GM12872 (cell line): ENCODE data around the gene TEDC2.

Source experiments
- TF ChIP-seq, protein P1 (sequence below): IDR thresholded peaks from 3 replicates; pipeline ENCODE4 v1.5.1; 2011; ENCODE audit warnings: low read depth, mild to moderate bottlenecking, low read length, moderate library complexity; ENCODE audit not compliant: insufficient read depth

TEDC2 gene

DNA sequence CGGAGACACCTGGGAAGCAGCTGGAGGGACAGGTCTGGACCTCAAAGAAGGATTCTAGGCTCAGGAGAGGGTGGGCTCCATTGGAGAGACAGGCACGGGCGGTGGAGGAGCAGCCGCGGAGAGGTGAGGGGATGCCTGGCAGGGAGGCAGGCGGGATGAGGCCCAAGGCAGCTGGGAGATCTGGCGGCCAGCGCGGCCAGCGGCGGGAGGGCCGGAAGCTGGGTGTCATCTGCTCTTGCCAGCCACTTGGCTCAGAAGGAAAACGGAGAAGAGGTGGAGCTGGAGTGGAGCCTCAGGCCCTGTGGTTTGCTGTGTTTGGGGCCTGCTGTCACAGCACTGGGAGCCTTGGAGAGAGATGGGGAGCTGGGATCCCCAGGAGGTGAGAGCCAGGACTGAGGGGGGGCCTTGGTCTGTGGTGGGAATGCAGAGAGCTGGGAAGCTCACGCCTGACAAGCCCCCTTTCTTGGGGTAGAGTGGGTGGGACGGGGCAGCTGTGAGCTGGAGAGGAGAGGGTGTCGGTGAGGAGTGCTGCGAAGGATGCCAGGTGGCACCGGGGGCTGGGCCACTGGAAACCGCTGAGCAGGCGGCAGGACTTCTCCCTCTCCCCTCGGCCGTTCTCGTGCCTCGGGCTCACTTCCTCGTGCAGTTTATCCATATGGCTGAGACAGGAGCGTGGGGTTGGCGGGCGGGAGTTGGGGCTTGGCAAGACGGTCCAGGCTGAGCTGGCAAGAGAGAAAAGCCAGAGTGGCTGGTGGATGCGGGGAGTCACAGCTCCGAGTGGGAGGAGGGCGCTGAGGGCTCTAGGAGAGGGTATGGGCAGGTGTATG, 23.0 kb downstream of the TEDC2 start:
- TF ChIP-seq, protein P1, sequence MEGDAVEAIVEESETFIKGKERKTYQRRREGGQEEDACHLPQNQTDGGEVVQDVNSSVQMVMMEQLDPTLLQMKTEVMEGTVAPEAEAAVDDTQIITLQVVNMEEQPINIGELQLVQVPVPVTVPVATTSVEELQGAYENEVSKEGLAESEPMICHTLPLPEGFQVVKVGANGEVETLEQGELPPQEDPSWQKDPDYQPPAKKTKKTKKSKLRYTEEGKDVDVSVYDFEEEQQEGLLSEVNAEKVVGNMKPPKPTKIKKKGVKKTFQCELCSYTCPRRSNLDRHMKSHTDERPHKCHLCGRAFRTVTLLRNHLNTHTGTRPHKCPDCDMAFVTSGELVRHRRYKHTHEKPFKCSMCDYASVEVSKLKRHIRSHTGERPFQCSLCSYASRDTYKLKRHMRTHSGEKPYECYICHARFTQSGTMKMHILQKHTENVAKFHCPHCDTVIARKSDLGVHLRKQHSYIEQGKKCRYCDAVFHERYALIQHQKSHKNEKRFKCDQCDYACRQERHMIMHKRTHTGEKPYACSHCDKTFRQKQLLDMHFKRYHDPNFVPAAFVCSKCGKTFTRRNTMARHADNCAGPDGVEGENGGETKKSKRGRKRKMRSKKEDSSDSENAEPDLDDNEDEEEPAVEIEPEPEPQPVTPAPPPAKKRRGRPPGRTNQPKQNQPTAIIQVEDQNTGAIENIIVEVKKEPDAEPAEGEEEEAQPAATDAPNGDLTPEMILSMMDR, result no peak

DNA sequence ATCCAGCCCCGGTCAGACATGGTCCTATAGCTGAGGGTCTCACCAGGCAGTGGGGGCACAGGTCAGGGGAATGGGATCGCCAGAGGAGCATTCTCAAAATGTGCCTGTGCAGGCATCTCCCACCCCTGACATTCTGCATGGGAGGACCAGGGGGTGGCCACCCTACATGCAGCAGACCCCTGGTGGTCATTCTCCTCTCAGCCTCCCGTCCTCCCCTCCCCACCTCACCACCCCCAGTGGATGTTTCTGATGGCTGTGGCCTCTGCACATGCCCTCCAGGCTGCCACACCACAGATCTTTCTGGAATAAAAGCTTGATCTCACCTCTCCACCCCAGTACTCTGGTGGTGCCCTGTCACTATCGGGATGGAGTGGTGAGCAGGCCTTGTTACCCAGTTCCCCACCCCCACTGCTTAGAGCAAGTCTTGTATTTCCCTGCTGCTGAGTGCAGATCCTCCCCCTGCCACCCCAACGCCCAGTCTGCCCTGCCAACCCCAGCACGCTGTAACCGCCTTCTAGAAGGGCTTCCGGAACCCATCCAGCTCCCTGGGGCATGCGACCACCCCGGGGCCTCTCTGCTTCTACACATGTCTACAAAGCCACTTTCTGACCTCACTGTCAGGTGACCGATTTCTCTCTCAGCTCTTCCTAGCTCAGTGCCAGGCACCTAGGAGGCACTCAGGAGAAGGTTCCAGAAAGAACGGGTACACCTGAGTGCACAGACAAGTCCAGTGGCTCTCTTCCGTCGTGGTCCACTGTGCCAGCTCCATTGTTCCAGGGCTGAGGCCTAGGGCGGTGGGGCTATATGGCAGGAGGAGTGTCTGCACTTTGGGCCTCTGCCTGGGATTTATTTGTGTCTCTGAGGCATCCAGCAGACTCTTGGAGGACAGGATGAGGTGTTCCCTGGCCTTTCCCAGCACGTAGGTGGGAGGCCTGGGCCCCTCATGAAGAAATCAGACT, 24.3 kb downstream of the TEDC2 start:
- TF ChIP-seq, protein P1, result no peak

DNA sequence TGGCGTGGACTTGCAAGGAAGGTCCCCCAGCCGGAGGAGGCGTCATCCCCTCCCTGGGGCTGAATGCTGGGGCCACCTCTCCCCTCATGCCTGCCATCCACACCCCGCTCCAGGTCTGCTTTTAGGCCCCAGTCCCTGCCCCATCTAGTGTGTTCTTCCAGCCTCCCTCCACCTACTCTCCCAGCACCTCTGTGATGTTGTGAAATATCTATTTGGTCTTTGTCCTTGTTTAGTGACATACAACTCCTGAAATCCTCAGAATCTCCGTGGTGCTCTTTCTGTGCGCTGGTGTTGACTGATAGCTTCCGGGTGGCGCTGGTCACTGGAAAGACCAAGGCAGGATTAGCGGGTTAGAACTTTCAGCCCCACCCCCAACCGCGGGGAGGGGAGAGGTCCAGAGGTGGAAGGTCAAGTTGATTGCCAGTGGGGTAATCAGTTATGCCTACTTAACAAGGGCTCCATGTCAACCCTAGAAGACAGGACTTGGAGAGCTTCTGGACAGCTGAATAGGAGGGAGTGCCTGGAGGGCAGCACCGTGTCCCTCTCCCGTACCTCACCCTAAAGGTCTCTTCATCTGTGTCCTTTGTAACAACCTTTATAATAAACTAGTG, 25.1 kb downstream of the TEDC2 start:
- TF ChIP-seq, protein P1, result no peak

DNA sequence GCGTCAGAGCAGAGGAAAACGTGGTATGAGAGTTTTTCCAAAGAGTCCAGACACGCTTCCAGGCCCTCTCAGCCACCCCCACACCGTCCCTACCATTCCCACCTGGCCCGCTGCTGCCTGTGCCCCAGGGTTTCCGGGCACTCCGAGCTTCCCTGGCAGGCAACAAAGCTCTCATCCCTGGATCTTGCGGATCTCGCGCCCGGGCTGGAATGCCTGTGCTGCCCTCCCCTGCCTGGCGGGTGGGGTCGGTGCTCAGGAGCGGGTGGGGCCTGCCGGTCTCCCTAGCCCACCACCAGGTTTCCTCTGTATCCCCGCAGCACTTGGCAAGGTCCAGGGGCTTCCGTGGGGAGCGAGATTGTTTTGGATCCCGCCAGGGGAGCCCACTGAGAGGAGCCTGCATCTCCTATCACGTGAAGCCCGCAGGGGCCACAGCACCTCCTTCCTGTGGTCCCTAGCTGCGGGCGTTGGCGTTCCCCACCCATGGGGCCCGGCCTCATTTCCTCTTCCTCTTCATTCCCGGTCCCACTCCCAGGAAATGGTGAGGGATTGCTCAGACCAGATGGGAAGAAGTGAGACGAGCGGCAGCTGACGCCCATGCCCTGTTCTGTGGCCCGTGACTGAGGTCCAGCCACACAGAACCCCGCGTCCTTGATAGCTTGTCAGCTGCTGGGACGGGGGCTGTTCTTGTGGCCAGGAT, 26.1 kb downstream of the TEDC2 start:
- TF ChIP-seq, protein P1, result no peak

DNA sequence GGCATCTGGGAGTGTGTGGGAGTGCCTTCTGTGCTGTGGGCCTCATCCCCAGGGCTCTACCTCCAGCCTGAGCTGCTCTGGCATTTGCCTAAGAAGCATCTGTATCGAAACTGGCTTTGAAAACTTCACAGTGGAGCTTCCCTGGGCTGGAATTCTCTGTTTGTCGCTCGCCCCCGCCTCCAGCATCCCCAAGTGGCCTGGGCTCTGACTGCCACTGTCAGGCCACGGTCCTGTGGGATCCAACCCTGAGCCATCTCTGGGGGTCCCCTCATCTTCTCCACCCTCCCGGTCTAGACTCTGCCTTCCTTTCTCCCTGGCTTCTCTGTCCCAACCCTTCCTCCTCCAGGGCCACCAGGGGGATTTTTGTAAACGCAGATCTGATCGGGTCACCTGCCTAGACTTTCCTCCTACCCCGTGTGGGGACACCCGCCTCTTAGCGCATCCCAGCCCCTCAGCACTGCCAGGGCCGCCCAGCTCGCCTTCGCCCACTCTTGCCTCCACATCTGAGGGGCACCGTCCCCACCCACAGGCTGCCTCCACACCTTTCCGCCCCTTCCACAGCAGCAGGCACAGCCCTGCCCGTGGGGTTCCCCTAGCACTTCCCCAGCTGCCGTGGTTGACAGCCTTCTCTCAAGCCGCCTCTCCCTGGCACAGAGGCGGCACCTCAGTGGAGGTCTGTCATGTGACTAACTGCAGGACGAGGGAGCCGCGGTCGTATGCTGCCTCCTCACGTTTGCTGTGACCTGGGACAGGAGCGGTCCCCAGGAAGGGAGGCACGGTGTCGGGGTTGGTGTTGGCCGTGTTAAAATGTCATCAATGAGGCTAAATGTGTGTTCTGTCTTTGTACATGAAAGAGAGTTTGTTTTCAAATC, 27.0 kb downstream of the TEDC2 start:
- TF ChIP-seq, protein P1, result peak; percentile 53; the same call in 2 of the 3 replicates

DNA sequence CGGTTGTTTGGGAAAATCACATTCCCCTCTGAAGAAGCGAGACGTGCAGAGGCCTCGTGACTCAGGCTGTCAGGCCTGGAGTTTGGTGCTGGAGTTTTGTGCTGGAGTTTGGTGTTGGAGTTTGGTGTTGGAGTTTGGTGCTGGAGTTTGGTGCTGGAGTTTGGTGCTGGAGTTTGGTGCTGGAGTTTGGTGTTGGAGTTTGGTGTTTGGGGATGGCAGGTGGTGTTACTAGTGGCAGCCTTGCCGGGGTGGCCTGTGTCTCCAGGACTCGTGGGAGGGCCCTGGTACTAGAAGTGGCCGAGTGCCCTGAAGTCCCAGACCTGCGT, 27.6 kb downstream of the TEDC2 start:
- TF ChIP-seq, protein P1, result no peak
